Choroid plexus epithelial cell (primary cell): ENCODE results near the gene ZFP36L1.

Source experiments
- DNase-seq: peaks from one replicate; pipeline ENCODE4 v3.0.0-alpha.2; 2010; ENCODE audit warnings: low read depth
- H3K4me3 ChIP-seq: 2 replicates; pipeline ENCODE4 v1.5.1; 2011; ENCODE audit warnings: low read depth, mild to moderate bottlenecking, control low read depth, low read length, moderate library complexity
- CTCF ChIP-seq: conservative IDR thresholded peaks from 2 replicates; pipeline ENCODE4 v1.5.1; 2011; ENCODE audit warnings: low read depth, mild to moderate bottlenecking, control low read depth, inconsistent platforms, low read length, moderate library complexity

The ZFP36L1 gene

GRCh38 chr14:68761391-68761790 is 31.5 kb downstream of the ZFP36L1 start:
- DNase-seq: no peak
- H3K4me3 ChIP-seq: no peak overlapping the region
- no peak for TF ChIP-seq CTCF

DNA sequence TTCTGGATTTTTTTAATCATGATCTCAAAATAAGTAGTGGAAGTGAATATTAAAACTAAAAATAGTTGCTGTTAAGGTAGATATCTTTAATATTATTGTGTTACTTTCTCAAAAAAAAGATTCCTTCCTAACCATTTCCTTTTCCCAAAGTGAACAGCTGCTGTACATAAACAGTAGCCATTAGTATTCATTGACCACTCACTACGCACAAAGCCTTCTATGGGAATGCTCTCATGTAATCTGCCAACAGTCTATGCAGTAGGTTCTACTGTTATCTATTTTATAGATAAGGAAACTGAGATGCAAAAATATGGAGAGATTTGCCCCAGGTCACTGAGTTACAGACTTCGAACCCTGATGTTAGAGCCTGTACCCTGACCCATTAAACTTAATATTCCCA is 32.1 kb downstream of the ZFP36L1 start:
- no peak overlapping the region for H3K4me3 ChIP-seq
- TF ChIP-seq CTCF: no peak
- no peak for DNase-seq

DNA sequence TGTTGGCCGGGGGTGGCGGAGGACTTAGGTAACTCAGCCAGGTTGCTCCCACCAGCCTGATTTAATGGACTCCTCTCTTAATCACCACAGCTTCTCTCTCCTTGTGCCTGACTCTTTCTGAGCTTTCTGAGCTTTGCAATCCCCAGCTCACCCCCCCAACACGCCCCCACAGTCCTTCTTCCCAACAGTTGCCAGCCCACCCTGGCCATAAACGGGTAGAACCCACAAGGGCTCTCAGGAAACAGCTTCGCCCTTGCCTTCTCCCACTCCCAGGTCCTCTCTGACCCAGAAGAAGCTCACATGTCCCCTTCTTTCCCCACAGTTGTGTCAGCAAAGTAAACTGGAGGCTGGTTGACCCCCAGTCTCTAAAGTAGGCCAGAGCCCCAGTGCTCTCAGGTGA is 32.9 kb downstream of the ZFP36L1 start:
- H3K4me3 ChIP-seq: no peak overlapping the region
- no peak for TF ChIP-seq CTCF
- no peak for DNase-seq

- DNase-seq: no peak
- H3K4me3 ChIP-seq: no peak overlapping the region
- no peak for TF ChIP-seq CTCF
Measured at GRCh38 chr14:68759017-68759560, 33.8 kb downstream of the ZFP36L1 start.

DNA sequence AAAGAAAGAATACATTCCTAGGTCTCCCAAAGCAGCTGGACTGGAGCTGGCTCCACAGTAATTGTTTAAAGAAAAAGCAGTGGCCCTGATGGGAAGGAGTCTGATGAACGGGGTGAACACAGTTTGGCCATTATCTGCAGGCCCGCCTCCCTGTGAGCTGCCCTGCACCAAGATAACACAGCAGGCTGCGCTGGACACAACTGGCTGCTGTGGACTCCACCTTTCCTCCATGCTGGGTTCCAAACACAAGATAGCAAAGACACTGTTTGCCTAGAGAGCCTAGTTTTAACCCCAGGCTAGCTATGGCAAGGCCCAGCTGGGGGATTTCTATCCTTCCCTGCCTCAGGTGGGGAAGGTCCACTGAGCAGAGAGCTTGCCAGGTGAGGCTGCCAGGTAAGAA is 34.6 kb downstream of the ZFP36L1 start:
- no peak for TF ChIP-seq CTCF
- no peak overlapping the region for H3K4me3 ChIP-seq
- no peak for DNase-seq

- DNase-seq: peak; percentile 33
- H3K4me3 ChIP-seq: no peak overlapping the region
- TF ChIP-seq CTCF: no peak
Measured at GRCh38 chr14:68757618-68758081, 35.2 kb downstream of the ZFP36L1 start.

DNA sequence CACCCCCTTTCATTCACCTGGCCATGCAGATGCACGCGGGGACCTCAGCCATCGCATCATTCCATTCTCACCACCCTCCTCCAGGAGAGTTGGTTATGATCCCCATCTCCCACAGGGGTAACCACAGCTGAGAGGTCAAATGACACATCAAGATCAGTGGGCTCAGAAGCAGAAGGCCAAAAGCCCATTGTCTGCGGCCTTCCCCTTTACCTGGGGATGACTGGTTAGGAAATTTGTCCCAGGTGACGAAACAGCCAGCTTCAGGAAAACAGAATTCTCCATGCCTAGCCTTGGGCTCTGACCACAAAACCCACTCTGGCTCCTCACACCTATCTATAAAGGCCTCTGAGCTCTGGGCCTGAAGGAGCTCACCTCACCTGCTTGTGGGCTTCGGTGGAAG is 36.1 kb downstream of the ZFP36L1 start:
- no peak for DNase-seq
- no peak for TF ChIP-seq CTCF
- H3K4me3 ChIP-seq: no peak overlapping the region
